ENCODE measurements around the gene PFKFB3.

Gene PFKFB3

DNA sequence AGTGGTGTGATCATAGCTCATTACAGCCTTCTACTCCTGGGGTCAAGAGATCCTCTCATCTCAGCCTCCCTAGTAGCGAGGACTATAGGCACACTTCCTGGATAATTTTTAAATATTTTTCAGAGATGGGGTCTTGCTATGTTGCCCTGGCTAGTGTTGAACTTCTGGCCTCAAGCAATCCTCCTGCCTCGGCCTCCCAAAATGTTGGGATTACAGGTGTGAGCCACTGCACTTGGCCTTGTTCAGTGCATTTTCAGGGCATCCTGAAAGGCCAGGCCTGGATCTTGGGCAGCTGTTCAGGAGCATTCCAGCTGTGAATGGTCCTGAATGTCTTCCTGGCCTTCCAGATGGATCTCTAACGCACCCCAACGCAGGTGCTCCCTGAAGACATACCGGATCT, 95.7 kb downstream of the PFKFB3 start:
- H3K36me3 ChIP-seq, result no peaks in the 10 kb centered on the region
- DNase-seq, result no peak
- H3K9me3 ChIP-seq, result no peaks in the 10 kb centered on the region
- TF ChIP-seq, protein P1, sequence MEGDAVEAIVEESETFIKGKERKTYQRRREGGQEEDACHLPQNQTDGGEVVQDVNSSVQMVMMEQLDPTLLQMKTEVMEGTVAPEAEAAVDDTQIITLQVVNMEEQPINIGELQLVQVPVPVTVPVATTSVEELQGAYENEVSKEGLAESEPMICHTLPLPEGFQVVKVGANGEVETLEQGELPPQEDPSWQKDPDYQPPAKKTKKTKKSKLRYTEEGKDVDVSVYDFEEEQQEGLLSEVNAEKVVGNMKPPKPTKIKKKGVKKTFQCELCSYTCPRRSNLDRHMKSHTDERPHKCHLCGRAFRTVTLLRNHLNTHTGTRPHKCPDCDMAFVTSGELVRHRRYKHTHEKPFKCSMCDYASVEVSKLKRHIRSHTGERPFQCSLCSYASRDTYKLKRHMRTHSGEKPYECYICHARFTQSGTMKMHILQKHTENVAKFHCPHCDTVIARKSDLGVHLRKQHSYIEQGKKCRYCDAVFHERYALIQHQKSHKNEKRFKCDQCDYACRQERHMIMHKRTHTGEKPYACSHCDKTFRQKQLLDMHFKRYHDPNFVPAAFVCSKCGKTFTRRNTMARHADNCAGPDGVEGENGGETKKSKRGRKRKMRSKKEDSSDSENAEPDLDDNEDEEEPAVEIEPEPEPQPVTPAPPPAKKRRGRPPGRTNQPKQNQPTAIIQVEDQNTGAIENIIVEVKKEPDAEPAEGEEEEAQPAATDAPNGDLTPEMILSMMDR (IDR thresholded peaks at IDR 0.05), result no peak
- no peaks in the 10 kb centered on the region for H3K27me3 ChIP-seq
- H3K4me1 ChIP-seq, result peaks cover 0 to 50% (median 37%) of the 10 kb centered on the region in 4 donors
- H3K27ac ChIP-seq, result peak overlapping the region; percentile 39 to 73
- H3K4me3 ChIP-seq, result no peak overlapping the region
- intact Hi-C loops (cut with DNase I; ENCODE audit: low total_unique reads), result no loop called here

DNA sequence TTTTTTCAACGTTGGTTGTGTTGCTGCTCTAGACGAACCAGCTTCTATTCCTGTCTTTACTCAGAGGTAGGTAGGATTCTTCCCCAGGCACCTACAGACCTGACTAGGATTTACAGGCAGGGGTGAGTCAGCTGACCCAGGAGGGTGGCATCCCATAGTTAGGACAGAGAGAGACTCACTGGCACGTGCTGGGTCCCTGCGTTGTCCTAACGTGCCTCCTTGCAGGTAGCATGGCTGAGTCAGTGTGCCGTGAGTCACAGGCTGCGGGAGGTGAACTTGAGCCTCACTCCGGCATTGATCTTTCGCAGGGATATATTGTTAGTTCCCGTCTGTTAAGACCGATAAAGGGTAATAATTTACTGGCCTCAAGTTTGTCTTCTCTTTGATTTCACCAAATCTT, 96.5 kb downstream of the PFKFB3 start:
- Histone ChIP-seq H3K4me3 (no peak overlapping the region), H3K27ac (peak overlapping the region in 1 of 2 donors; percentile 73), H3K27me3 (no peaks in the 10 kb centered on the region), H3K9me3 (no peaks in the 10 kb centered on the region), H3K36me3 (no peaks in the 10 kb centered on the region), H3K4me1 (peaks cover 0 to 50% (median 37%) of the 10 kb centered on the region in 4 donors)
- intact Hi-C loops (cut with DNase I; ENCODE audit: low total_unique reads), result no loop called here
- DNase-seq, result no peak
- TF ChIP-seq, protein P1 (IDR thresholded peaks at IDR 0.05), result no peak

DNA sequence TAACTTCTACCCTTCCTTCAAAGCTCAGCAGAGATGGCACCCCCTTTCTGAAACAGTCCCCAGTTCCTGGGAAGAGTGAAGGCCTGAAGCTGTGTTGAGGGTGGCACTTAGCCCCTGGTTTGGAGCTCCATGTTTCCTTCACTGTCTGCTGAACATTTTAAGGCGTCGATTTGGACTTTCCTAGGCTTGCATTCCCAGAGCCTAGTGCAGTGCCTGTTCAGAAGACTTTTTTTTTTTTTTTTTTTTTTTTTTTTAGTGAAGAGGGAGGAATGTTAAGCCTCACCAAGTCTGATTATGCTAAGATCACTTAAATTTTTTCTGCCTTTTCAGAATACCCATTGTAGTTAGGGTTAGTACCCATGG, 97.0 kb downstream of the PFKFB3 start:
- H3K9me3 ChIP-seq, result no peaks in the 10 kb centered on the region
- TF ChIP-seq, protein P1 (IDR thresholded peaks at IDR 0.05), result no peak
- peak overlapping the region in 1 of 2 donors; percentile 25 for H3K27ac ChIP-seq
- no peak for DNase-seq
- H3K4me3 ChIP-seq, result no peak overlapping the region
- no peaks in the 10 kb centered on the region for H3K27me3 ChIP-seq
- intact Hi-C loops (cut with DNase I; ENCODE audit: low total_unique reads), result no loop called here
- peaks cover 0 to 50% (median 37%) of the 10 kb centered on the region in 4 donors for H3K4me1 ChIP-seq
- no peaks in the 10 kb centered on the region for H3K36me3 ChIP-seq

DNA sequence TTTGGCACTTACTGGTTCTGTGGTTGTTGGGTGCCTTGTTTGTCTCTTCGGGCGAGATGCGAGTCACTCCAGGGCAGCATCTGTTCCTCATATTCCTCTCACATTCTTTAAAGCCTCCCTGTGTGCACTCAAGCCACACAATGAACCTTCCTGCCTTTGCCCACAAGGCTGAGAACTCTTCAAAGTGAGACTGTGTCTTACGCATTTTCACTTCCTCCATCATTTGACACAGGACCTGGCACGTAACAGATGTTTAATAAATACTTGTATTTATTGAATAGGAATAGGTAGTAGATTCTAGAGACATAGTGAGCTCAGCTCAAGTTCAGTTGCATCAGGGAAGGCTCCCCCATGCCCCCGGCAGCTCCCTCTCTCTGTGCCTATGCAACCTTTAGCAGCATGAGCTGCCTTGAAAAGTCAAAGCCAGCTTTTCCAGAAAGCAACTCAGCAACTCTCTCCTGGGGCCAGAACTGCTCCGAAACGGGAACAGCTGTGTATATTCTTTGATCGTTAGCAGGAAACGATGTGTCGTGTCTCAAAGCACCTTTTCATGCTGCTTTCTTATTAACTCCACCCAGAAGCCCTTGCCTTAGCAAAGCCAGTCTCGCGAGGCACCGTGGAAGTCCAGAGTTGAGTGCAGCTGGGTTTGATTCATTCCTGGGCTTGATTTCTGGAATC, 97.5 kb downstream of the PFKFB3 start:
- Histone ChIP-seq H3K4me1 (peaks cover 0 to 50% (median 37%) of the 10 kb centered on the region in 4 donors), H3K27me3 (no peaks in the 10 kb centered on the region), H3K9me3 (no peaks in the 10 kb centered on the region), H3K36me3 (no peaks in the 10 kb centered on the region), H3K4me3 (no peak overlapping the region), H3K27ac (peak overlapping the region; percentile 32 to 36)
- TF ChIP-seq, protein P1 (IDR thresholded peaks at IDR 0.05), result no peak
- peak in 1 of 2 donors; percentile 25 for DNase-seq
- intact Hi-C loops (cut with DNase I; ENCODE audit: low total_unique reads), result no loop called here

DNA sequence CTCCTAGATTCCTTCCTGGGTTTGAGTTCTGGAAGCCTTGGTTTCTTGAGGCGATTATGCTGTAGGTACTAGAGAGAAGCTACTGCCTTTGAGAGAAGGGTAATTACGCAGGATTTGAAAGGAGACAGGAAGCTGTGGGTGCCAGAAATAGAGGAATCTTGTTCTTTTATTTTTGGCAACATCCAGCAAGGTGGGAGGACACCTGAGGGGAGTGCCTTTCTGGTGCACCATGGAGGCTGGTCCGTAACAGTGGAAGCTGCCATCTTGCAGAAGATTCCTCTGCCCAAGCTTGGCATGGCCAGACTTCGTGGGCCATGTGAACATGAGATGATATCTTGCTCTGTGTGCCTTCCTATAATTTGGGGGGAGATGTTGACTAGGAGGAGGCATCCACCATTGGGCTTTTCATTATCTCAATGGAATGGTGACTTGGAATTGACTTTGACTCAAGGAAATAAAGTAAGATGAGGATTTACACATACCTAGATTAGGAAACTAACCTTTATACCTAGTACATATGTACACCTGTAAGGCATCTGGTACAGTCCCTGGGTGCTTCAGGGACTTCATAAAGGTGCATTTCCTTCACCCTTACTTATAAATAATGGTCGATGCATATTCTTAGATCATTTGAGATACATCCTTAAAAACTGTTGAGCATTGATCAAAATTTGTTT, 98.2 kb downstream of the PFKFB3 start:
- Histone ChIP-seq H3K36me3 (no peaks in the 10 kb centered on the region), H3K9me3 (no peaks in the 10 kb centered on the region), H3K27ac (peak overlapping the region; percentile 32 to 36), H3K4me1 (peaks cover 0 to 45% (median 37%) of the 10 kb centered on the region in 4 donors), H3K27me3 (no peaks in the 10 kb centered on the region), H3K4me3 (no peak overlapping the region)
- DNase-seq, result no peak
- intact Hi-C loops (cut with DNase I; ENCODE audit: low total_unique reads), result no loop called here
- TF ChIP-seq, protein P1 (IDR thresholded peaks at IDR 0.05), result no peak

Data from tibial artery (tissue), 4 donors.